Panc1 (cell line): ENCODE results near the gene MAPRE2. TPM values are rescaled to one million over a fixed set of nuclear protein-coding genes. Genes with fewer than 3 reads are reported as not detected.

Experiments
- ATAC-seq: fragments of 200-7000 bp; cut with Tn5 transposase; 2 replicates; pipeline ENCODE4 v1.9.1; 2020; ENCODE audit warnings: mild to moderate bottlenecking, moderate library complexity
- BruUV-seq: library from RNA; stranded (reverse); fragments of 400-500 nt; replicated peaks from 2 replicates; lab custom pipeline; 2021; lab: Mats Ljungman, UMichigan
- CTCF ChIA-PET: fragments of 300-600 bp; sonication (Branson Sonifier 250); formaldehyde crosslinking; loops from one replicate; lab custom pipeline; 2022; ENCODE audit warnings: antibody characterized with exemption; lab: Charles Lee
- POLR2A ChIA-PET: fragments of 300-600 bp; sonication (Branson Sonifier 250); formaldehyde crosslinking; loops from one replicate; lab custom pipeline; 2022; ENCODE audit warnings: antibody characterized with exemption; lab: Charles Lee
- DNase-seq: peaks from one replicate; pipeline ENCODE4 v3.0.0-alpha.2; 2010; ENCODE audit warnings: low read depth, low spot score
- H3K27ac ChIP-seq: 2 replicates; pipeline ENCODE4 v1.5.1; 2011; ENCODE audit warnings: mild to moderate bottlenecking, low read length, inconsistent platforms
- H3K27me3 ChIP-seq: fragments of 200-500 bp; sonication (Bioruptor generic); 2 replicates; pipeline ENCODE4 v1.6.0; 2014; ENCODE audit warnings: low read length, inconsistent platforms; ENCODE audit not compliant: control insufficient read depth, insufficient read depth
- H3K36me3 ChIP-seq: fragments of 200-500 bp; sonication (Bioruptor generic); 2 replicates; pipeline ENCODE4 v1.5.1; 2014; ENCODE audit warnings: inconsistent platforms, mild to moderate bottlenecking, low read length, moderate library complexity; ENCODE audit not compliant: control insufficient read depth, insufficient read depth
- H3K4me1 ChIP-seq: 2 replicates; pipeline ENCODE4 v1.5.1; 2011; ENCODE audit warnings: inconsistent platforms, mild to moderate bottlenecking, low read length, moderate library complexity; ENCODE audit not compliant: control insufficient read depth, insufficient read depth
- H3K4me3 ChIP-seq, 2 experiments: 2 replicates each; pipeline ENCODE4 v1.5.1; 2011 to 2012; ENCODE audit warnings: low read depth in 2 of 2, low read length in 2 of 2, mild to moderate bottlenecking in 2 of 2, inconsistent platforms in 1 of 2, moderate library complexity in 1 of 2
- H3K9me3 ChIP-seq: fragments of 200-500 bp; sonication (Bioruptor generic); 2 replicates; pipeline ENCODE4 v1.5.1; 2014; ENCODE audit warnings: low read depth, mild to moderate bottlenecking, inconsistent platforms, low read length, moderate library complexity; ENCODE audit not compliant: control insufficient read depth, insufficient read depth
- POLR2AphosphoS5 ChIP-seq: IDR thresholded peaks from 2 replicates; pipeline ENCODE4 v1.6.1; 2012; ENCODE audit warnings: mild to moderate bottlenecking, low read depth, low read length, moderate library complexity
- SIN3A ChIP-seq: IDR thresholded peaks from 2 replicates; pipeline ENCODE4 v1.6.1; 2012; ENCODE audit warnings: low read depth, mild to moderate bottlenecking, low read length, moderate library complexity, borderline replicate concordance; ENCODE audit not compliant: insufficient read depth
- TCF7L2 ChIP-seq: IDR thresholded peaks from 2 replicates; pipeline ENCODE4 v1.6.1; 2011; ENCODE audit warnings: mild to moderate bottlenecking, low read depth, low read length, inconsistent platforms
- in situ Hi-C: cut with HindIII; loops from 2 replicates; pipeline ENCODE4 v1.10.0; 2016; ENCODE audit warnings: low sequenced_read_pairs, low pct_unique_long_range_greater_than_20kb
- intact Hi-C: fragments of 100-400 bp; cut with micrococcal nuclease; formaldehyde crosslinking; loops from one replicate; pipeline ENCODE4 v1.10.0; 2022; ENCODE audit not compliant: unreplicated experiment
- total RNA-seq: library from RNA; stranded (reverse); gene quantifications from one replicate; pipeline ENCODE4 v1.2.1, GENCODE V29; 2021; ENCODE audit not compliant: unreplicated experiment
- TF ChIP-seq, protein P1 (sequence below), 2 experiments: IDR thresholded peaks; 2 replicates each; pipeline ENCODE4 v1.6.1; 2011 to 2012; ENCODE audit warnings: low read depth in 2 of 2, control low read depth in 1 of 2, low read length in 1 of 2, mild to moderate bottlenecking in 1 of 2, moderate library complexity in 1 of 2; ENCODE audit not compliant: insufficient read depth in 1 of 2
- TF ChIP-seq, protein P2 (sequence below): fragments of 450-650 bp; IDR thresholded peaks from 2 replicates; pipeline ENCODE4 v1.5.1; 2017; ENCODE audit warnings: mild to moderate bottlenecking

Gene MAPRE2
- total RNA-seq, 1 experiment from 2014 or later: 14.1 TPM

DNA sequence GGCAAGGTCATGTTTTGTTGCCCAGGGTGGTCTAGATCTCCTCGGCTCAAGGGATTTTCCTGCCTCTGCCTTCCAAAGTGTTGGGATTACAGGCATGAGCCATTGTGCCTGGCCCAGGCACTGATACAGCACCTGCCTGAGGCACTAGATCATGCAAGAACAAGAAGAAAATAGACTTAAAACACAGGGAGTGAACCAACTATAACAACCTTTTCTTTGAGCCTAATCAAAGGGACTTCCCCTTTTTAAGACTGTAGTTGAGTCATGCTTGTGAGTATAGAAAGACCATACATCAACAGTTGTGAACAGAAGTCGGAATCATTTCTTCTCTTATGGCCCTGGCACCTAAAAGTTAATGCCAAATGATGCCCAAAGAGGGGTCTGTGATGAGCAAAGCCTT is 47.9 kb upstream of the MAPRE2 start:
- no TSS peak for BruUV-seq
- ChIA-PET POLR2A (no interaction called here), CTCF (no interaction called here)
- Histone ChIP-seq H3K27me3 (no peaks in the 10 kb centered on the region), H3K4me3 (no peak overlapping the region), H3K36me3 (no peaks in the 10 kb centered on the region), H3K9me3 (no peaks in the 10 kb centered on the region), H3K27ac (no peak overlapping the region), H3K4me1 (0 out of 2 replicates have a peak, but pooled peaks cover 3% of the 10 kb centered on the region)
- TF ChIP-seq, protein P1, sequence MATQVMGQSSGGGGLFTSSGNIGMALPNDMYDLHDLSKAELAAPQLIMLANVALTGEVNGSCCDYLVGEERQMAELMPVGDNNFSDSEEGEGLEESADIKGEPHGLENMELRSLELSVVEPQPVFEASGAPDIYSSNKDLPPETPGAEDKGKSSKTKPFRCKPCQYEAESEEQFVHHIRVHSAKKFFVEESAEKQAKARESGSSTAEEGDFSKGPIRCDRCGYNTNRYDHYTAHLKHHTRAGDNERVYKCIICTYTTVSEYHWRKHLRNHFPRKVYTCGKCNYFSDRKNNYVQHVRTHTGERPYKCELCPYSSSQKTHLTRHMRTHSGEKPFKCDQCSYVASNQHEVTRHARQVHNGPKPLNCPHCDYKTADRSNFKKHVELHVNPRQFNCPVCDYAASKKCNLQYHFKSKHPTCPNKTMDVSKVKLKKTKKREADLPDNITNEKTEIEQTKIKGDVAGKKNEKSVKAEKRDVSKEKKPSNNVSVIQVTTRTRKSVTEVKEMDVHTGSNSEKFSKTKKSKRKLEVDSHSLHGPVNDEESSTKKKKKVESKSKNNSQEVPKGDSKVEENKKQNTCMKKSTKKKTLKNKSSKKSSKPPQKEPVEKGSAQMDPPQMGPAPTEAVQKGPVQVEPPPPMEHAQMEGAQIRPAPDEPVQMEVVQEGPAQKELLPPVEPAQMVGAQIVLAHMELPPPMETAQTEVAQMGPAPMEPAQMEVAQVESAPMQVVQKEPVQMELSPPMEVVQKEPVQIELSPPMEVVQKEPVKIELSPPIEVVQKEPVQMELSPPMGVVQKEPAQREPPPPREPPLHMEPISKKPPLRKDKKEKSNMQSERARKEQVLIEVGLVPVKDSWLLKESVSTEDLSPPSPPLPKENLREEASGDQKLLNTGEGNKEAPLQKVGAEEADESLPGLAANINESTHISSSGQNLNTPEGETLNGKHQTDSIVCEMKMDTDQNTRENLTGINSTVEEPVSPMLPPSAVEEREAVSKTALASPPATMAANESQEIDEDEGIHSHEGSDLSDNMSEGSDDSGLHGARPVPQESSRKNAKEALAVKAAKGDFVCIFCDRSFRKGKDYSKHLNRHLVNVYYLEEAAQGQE (IDR thresholded peaks at IDR 0.05; ENCODE audit: insufficient read depth in 1 of 2, low read depth in 2 of 2, low read length in 1 of 2): no peak
- TF ChIP-seq, protein P2, sequence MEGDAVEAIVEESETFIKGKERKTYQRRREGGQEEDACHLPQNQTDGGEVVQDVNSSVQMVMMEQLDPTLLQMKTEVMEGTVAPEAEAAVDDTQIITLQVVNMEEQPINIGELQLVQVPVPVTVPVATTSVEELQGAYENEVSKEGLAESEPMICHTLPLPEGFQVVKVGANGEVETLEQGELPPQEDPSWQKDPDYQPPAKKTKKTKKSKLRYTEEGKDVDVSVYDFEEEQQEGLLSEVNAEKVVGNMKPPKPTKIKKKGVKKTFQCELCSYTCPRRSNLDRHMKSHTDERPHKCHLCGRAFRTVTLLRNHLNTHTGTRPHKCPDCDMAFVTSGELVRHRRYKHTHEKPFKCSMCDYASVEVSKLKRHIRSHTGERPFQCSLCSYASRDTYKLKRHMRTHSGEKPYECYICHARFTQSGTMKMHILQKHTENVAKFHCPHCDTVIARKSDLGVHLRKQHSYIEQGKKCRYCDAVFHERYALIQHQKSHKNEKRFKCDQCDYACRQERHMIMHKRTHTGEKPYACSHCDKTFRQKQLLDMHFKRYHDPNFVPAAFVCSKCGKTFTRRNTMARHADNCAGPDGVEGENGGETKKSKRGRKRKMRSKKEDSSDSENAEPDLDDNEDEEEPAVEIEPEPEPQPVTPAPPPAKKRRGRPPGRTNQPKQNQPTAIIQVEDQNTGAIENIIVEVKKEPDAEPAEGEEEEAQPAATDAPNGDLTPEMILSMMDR: no peak
- TF ChIP-seq POLR2AphosphoS5: no peak
- no peak for TF ChIP-seq TCF7L2
- no peak for TF ChIP-seq SIN3A
- intact Hi-C loops: no loop called here
- in situ Hi-C loops: no loop called here
- DNase-seq: no peak
- no peak for ATAC-seq

DNA sequence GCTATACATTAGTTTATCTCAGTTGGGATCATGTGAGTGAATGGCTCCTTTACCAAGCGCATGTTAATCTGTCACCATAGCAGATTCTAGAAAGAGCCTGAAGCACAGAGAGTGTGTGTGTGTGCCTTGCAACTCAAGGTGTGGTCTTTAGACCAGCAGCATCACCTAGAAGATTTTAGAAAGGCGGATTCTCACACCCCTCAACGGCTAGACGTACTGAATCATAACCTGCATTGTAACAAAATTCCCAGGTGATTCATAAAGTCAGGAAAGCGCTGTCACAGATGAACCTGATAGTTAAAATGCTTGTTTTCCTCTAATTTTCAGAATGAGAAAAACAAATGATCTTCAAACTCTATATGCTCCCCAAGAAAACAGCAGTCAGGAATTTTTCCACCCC is 45.5 kb upstream of the MAPRE2 start:
- Histone ChIP-seq H3K27me3 (no peaks in the 10 kb centered on the region), H3K27ac (no peak overlapping the region), H3K36me3 (no peaks in the 10 kb centered on the region), H3K9me3 (no peaks in the 10 kb centered on the region), H3K4me1 (no peaks in the 10 kb centered on the region), H3K4me3 (no peak overlapping the region)
- DNase-seq: no peak
- intact Hi-C loops: no loop called here
- no TSS peak for BruUV-seq
- ATAC-seq: no peak
- in situ Hi-C loops: no loop called here
- TF ChIP-seq, protein P2: no peak
- TF ChIP-seq POLR2AphosphoS5: no peak
- CTCF ChIA-PET: interaction anchor here (0.5 kb wide), 1 partner anchor 104 kb away, joined by 3 read pairs; no protein-coding TSS in a partner anchor
- POLR2A ChIA-PET: no interaction called here
